DOHH2 (cell line): ENCODE measurements around the gene LGR5.

Source experiments
- H3F3A ChIP-seq: fragments of 200-600 bp; sonication (generic), shearing (Covaris generic); 2 replicates; pipeline ENCODE4 v1.6.0; 2016; ENCODE audit warnings: antibody characterized with exemption, mild to moderate bottlenecking; ENCODE audit not compliant: control insufficient read depth, insufficient read depth
- H3K27ac ChIP-seq: fragments of 200-600 bp; sonication (generic); 2 replicates; pipeline ENCODE4 v1.5.1; 2014; ENCODE audit warnings: low read depth, mild to moderate bottlenecking, low read length, moderate library complexity
- H3K27me3 ChIP-seq: fragments of 200-600 bp; sonication (generic); 2 replicates; pipeline ENCODE4 v1.6.1; 2014; ENCODE audit warnings: mild to moderate bottlenecking, low read length, mixed read lengths; ENCODE audit not compliant: control insufficient read depth
- H3K36me3 ChIP-seq: fragments of 200-600 bp; sonication (generic); 2 replicates; pipeline ENCODE4 v1.6.1; 2014; ENCODE audit warnings: mild to moderate bottlenecking, low read length, moderate library complexity, mixed read lengths; ENCODE audit not compliant: control insufficient read depth
- H3K4me1 ChIP-seq: fragments of 200-600 bp; sonication (generic); 2 replicates; pipeline ENCODE4 v1.6.1; 2014; ENCODE audit warnings: mild to moderate bottlenecking, low read length, mixed read lengths; ENCODE audit not compliant: control insufficient read depth
- H3K4me2 ChIP-seq: fragments of 200-600 bp; sonication (generic); 2 replicates; pipeline ENCODE4 v1.6.0; 2014; ENCODE audit warnings: mild to moderate bottlenecking, low read length, moderate library complexity
- H3K4me3 ChIP-seq: fragments of 200-600 bp; sonication (generic); 2 replicates; pipeline ENCODE4 v1.5.1; 2014; ENCODE audit warnings: mild to moderate bottlenecking, low read length, mixed read lengths
- H3K79me2 ChIP-seq: fragments of 200-600 bp; sonication (generic); 2 replicates; pipeline ENCODE4 v1.6.1; 2014; ENCODE audit warnings: mild to moderate bottlenecking, low read length, mixed read lengths; ENCODE audit not compliant: control insufficient read depth
- H3K9me2 ChIP-seq: fragments of 200-600 bp; sonication (generic); replicated peaks from 2 replicates; pipeline ENCODE4 v1.6.1; 2014; ENCODE audit warnings: mild to moderate bottlenecking, low read length, mixed read lengths; ENCODE audit not compliant: control insufficient read depth
- H3K9me3 ChIP-seq: fragments of 200-600 bp; sonication (generic); 2 replicates; pipeline ENCODE4 v1.6.1; 2014; ENCODE audit warnings: antibody characterized with exemption, low read length, mixed read lengths; ENCODE audit not compliant: control insufficient read depth, insufficient read depth
- H4K20me1 ChIP-seq: fragments of 200-600 bp; sonication (generic); 2 replicates; pipeline ENCODE4 v1.6.0; 2014; ENCODE audit warnings: low read depth, mild to moderate bottlenecking, antibody characterized with exemption, low read length, moderate library complexity; ENCODE audit not compliant: control insufficient read depth, insufficient read depth
- EZH2phosphoT487 ChIP-seq: fragments of 200-600 bp; sonication (generic); IDR thresholded peaks from 2 replicates; pipeline ENCODE4 v1.6.1; 2017; ENCODE audit warnings: borderline replicate concordance, mild to moderate bottlenecking, antibody characterized with exemption, low read length, moderate library complexity, mixed read lengths
- TF ChIP-seq, protein P1 (sequence below): fragments of 200-600 bp; sonication (generic); IDR thresholded peaks from one replicate; pipeline ENCODE4 v1.5.1; 2014; ENCODE audit warnings: antibody characterized with exemption, mild to moderate bottlenecking, low read depth, low read length; ENCODE audit not compliant: poor library complexity, severe bottlenecking

LGR5 gene

DNA sequence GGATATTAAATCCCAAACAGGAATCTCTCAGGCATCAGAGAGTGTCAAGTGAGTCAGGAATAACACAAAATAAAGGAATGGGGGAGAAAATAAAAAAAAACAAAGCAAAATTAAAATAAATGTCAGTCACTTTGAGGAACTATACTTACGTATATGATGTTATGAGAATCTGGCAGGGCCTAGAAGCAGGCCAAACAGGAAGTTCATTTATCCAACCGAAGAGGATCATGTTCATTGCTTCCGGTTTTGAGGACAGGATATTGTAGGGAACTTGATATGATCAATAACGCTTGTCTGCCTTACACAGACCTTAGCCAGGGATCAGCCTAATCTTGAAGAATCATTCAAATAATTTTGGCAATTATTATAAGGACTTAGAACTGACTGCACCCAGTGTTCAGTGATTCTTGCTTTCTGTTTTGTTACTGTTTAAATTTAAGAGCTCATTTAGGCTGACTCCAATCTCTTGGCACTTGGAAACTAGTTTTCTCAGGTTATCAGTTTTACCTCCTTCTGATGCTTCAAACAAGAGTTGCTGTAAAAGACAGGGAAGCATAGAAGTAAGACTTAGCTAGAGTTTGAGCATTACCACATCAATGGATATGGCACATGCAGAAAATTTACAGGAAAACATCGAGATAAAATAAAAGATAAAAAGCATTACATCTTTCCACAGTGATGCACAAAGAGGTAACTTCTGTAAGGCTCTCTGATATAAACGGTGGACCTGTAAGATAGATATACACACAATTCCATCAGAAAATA lies 170.6 kb downstream of the LGR5 start:
- Histone ChIP-seq H3F3A (no peaks in the 10 kb centered on the region; the same call in 1 of the 2 replicates), H3K9me2 (no peaks in the 10 kb centered on the region), H4K20me1 (no peaks in the 10 kb centered on the region), H3K79me2 (no peaks in the 10 kb centered on the region), H3K27ac (no peak overlapping the region), H3K36me3 (peaks cover 81% of the 10 kb centered on the region), H3K27me3 (no peaks in the 10 kb centered on the region), H3K4me3 (no peak overlapping the region), H3K9me3 (no peaks in the 10 kb centered on the region), H3K4me2 (no peak overlapping the region), H3K4me1 (no peaks in the 10 kb centered on the region)
- TF ChIP-seq EZH2phosphoT487 = no peak
- TF ChIP-seq, protein P1, sequence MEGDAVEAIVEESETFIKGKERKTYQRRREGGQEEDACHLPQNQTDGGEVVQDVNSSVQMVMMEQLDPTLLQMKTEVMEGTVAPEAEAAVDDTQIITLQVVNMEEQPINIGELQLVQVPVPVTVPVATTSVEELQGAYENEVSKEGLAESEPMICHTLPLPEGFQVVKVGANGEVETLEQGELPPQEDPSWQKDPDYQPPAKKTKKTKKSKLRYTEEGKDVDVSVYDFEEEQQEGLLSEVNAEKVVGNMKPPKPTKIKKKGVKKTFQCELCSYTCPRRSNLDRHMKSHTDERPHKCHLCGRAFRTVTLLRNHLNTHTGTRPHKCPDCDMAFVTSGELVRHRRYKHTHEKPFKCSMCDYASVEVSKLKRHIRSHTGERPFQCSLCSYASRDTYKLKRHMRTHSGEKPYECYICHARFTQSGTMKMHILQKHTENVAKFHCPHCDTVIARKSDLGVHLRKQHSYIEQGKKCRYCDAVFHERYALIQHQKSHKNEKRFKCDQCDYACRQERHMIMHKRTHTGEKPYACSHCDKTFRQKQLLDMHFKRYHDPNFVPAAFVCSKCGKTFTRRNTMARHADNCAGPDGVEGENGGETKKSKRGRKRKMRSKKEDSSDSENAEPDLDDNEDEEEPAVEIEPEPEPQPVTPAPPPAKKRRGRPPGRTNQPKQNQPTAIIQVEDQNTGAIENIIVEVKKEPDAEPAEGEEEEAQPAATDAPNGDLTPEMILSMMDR = no peak

DNA sequence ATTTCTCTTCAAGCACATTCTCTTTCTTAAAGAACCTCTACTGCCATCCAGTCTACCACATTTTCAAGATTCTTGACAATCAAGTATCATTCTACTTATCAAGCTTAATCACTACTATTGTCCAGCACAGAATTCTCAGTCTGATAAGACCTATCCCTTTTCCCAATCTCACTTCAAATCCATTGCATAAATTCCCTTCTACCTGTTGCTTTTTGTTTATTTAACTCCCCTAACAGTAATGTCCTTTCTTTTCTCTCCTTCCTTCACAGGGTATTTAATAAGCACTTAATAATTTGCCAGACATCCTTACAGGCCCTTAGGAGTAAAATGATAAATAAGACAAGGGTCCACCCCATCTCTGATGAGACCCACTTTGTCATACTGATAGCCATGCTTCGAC lies 182.3 kb downstream of the LGR5 start:
- peaks cover 10% of the 10 kb centered on the region for H3K4me1 ChIP-seq
- peaks cover 3% of the 10 kb centered on the region for H3K79me2 ChIP-seq
- H3K4me2 ChIP-seq = no peak overlapping the region
- no peaks in the 10 kb centered on the region for H3F3A ChIP-seq
- H3K9me3 ChIP-seq = no peaks in the 10 kb centered on the region
- H3K27me3 ChIP-seq = no peaks in the 10 kb centered on the region
- no peak for TF ChIP-seq EZH2phosphoT487
- TF ChIP-seq, protein P1 = no peak
- H4K20me1 ChIP-seq = no peaks in the 10 kb centered on the region
- no peaks in the 10 kb centered on the region for H3K9me2 ChIP-seq
- no peak overlapping the region for H3K4me3 ChIP-seq
- no peak overlapping the region for H3K27ac ChIP-seq
- peaks cover 96% of the 10 kb centered on the region for H3K36me3 ChIP-seq

DNA sequence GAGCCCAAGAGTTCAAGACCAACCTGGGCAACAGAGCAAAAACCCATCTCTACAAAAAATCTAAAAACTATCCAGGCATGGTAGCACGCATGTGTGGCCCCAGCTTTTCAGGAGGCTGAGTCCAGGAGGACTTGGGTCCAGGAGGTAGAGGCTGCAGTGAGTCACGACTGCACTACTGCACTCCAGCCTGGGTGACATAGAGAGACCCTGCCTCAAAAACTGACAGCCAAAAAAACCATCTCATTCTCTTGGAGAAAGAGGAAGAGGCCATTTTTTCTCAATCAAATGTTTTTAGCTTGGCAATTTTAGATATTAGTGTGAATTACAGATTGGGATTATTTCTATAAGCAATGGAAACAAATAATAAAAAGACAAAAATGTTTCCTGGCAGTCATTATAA lies 185.9 kb downstream of the LGR5 start:
- Histone ChIP-seq H3K27me3 (no peaks in the 10 kb centered on the region), H3K9me2 (no peaks in the 10 kb centered on the region), H3K36me3 (peaks cover 98% of the 10 kb centered on the region), H3K4me3 (no peak overlapping the region), H3K4me2 (no peak overlapping the region), H3F3A (peaks cover 6% of the 10 kb centered on the region), H3K4me1 (peaks cover 10% of the 10 kb centered on the region), H3K9me3 (no peaks in the 10 kb centered on the region), H3K79me2 (peaks cover 3% of the 10 kb centered on the region), H4K20me1 (no peaks in the 10 kb centered on the region), H3K27ac (no peak overlapping the region)
- TF ChIP-seq, protein P1 = no peak
- TF ChIP-seq EZH2phosphoT487 = no peak
